B cell (primary cell): ENCODE measurements around the gene JUND.

Experiments
- CTCF ChIP-seq: fragments of 200-600 bp; IDR thresholded peaks from one replicate; pipeline ENCODE4 v1.8.0; 2022; ENCODE audit warnings: antibody characterized with exemption, mild to moderate bottlenecking
- EZH2 ChIP-seq: IDR thresholded peaks from 2 replicates; pipeline ENCODE4 v1.6.1; 2012; ENCODE audit warnings: borderline replicate concordance, low read depth, mild to moderate bottlenecking, moderate library complexity, low read length; ENCODE audit not compliant: insufficient read depth, poor library complexity, severe bottlenecking

GRCh38 chr19:18252370-18252717, 29.1 kb downstream of the JUND start:
- TF ChIP-seq CTCF, result no peak
- no peak for TF ChIP-seq EZH2
